H9 (cell line): ENCODE measurements around the gene VRK2. TPM values are rescaled to one million over a fixed set of nuclear protein-coding genes. Genes with fewer than 3 reads are reported as not detected.

ENCODE experiments used
- DNase-seq: peaks from one replicate; pipeline ENCODE4 v3.0.0-alpha.2; 2017
- H2AFZ ChIP-seq: one replicate; pipeline ENCODE4 v1.6.1; 2013; ENCODE audit warnings: mild to moderate bottlenecking, low read length, control low read depth, moderate library complexity
- H2AK5ac ChIP-seq: 2 replicates; pipeline ENCODE4 v1.6.1; 2013; ENCODE audit warnings: low read length, control low read depth, mixed read lengths; ENCODE audit not compliant: insufficient read length
- H2BK120ac ChIP-seq: one replicate; pipeline ENCODE4 v1.6.1; 2013; ENCODE audit warnings: low read depth, mild to moderate bottlenecking, low read length, control low read depth, inconsistent platforms; ENCODE audit not compliant: poor library complexity, severe bottlenecking
- H2BK12ac ChIP-seq: 2 replicates; pipeline ENCODE4 v1.6.1; 2013; ENCODE audit warnings: low read length, control low read depth, mixed read lengths, low read depth; ENCODE audit not compliant: insufficient read length
- H2BK15ac ChIP-seq: 2 replicates; pipeline ENCODE4 v1.6.1; 2013; ENCODE audit warnings: low read depth, low read length, control low read depth
- H2BK20ac ChIP-seq: one replicate; pipeline ENCODE4 v1.6.1; 2013; ENCODE audit warnings: low read depth, mild to moderate bottlenecking, low read length, control low read depth, inconsistent platforms; ENCODE audit not compliant: poor library complexity, severe bottlenecking
- H2BK5ac ChIP-seq: 2 replicates; pipeline ENCODE4 v1.6.1; 2013; ENCODE audit warnings: low read length, control low read depth, mixed read lengths; ENCODE audit not compliant: insufficient read length
- H3K14ac ChIP-seq: 2 replicates; pipeline ENCODE4 v1.6.1; 2013; ENCODE audit warnings: low read length, control low read depth; ENCODE audit not compliant: insufficient read depth
- H3K18ac ChIP-seq: 2 replicates; pipeline ENCODE4 v1.6.1; 2013; ENCODE audit warnings: low read depth, mild to moderate bottlenecking, mixed read lengths, low read length, control low read depth; ENCODE audit not compliant: insufficient read length
- H3K23ac ChIP-seq: 2 replicates; pipeline ENCODE4 v1.6.1; 2013; ENCODE audit warnings: low read length, control low read depth, mixed read lengths, low read depth; ENCODE audit not compliant: insufficient read length
- H3K23me2 ChIP-seq: 2 replicates; pipeline ENCODE4 v1.6.1; 2013; ENCODE audit warnings: low read depth, mild to moderate bottlenecking, mixed read lengths, low read length, control low read depth; ENCODE audit not compliant: insufficient read length, poor library complexity, severe bottlenecking
- H3K27ac ChIP-seq: 2 replicates; pipeline ENCODE4 v1.5.1; 2013; ENCODE audit warnings: low read length, control low read depth, mixed read lengths, low read depth; ENCODE audit not compliant: insufficient read length
- H3K27me3 ChIP-seq: 2 replicates; pipeline ENCODE4 v1.6.1; 2013; ENCODE audit warnings: low read length, control low read depth, inconsistent platforms; ENCODE audit not compliant: insufficient read depth
- H3K4ac ChIP-seq: 2 replicates; pipeline ENCODE4 v1.6.1; 2013; ENCODE audit warnings: low read depth, mild to moderate bottlenecking, control low read depth, inconsistent platforms, low read length, moderate library complexity
- H3K4me1 ChIP-seq: 2 replicates; pipeline ENCODE4 v1.6.1; 2013; ENCODE audit warnings: low read length, control low read depth, inconsistent platforms; ENCODE audit not compliant: insufficient read depth
- H3K4me2 ChIP-seq: 2 replicates; pipeline ENCODE4 v1.6.1; 2013; ENCODE audit warnings: low read length, control low read depth, mixed read lengths; ENCODE audit not compliant: insufficient read length, insufficient read depth
- H3K56ac ChIP-seq: 2 replicates; pipeline ENCODE4 v1.6.1; 2013; ENCODE audit warnings: low read depth, mild to moderate bottlenecking, mixed read lengths, low read length, control low read depth; ENCODE audit not compliant: insufficient read length
- H3K79me1 ChIP-seq: 2 replicates; pipeline ENCODE4 v1.6.1; 2013; ENCODE audit warnings: low read depth, mild to moderate bottlenecking, moderate library complexity, low read length, control low read depth, inconsistent platforms; ENCODE audit not compliant: insufficient read depth, poor library complexity, severe bottlenecking
- H3K79me2 ChIP-seq: 2 replicates; pipeline ENCODE4 v1.6.1; 2013; ENCODE audit warnings: low read length, control low read depth, inconsistent platforms; ENCODE audit not compliant: insufficient read depth
- H3K9ac ChIP-seq: 2 replicates; pipeline ENCODE4 v1.6.1; 2013; ENCODE audit warnings: low read length, control low read depth, mixed read lengths; ENCODE audit not compliant: insufficient read length; ENCODE audit errors: extremely low read depth
- H3K9me3 ChIP-seq: one replicate; pipeline ENCODE4 v1.6.1; 2013; ENCODE audit warnings: low read depth, low read length, inconsistent platforms; ENCODE audit not compliant: control insufficient read depth
- H3T11ph ChIP-seq: one replicate; pipeline ENCODE4 v1.6.1; 2013; ENCODE audit warnings: mild to moderate bottlenecking, low read length, control low read depth, inconsistent platforms
- H4K20me1 ChIP-seq: one replicate; pipeline ENCODE4 v1.6.1; 2013; ENCODE audit not compliant: control insufficient read depth, insufficient read length, insufficient read depth
- H4K5ac ChIP-seq: 2 replicates; pipeline ENCODE4 v1.6.1; 2013; ENCODE audit warnings: low read depth, mild to moderate bottlenecking, mixed read lengths, low read length, control low read depth; ENCODE audit not compliant: insufficient read length
- H4K8ac ChIP-seq: replicated peaks from 2 replicates; pipeline ENCODE4 v1.6.1; 2013; ENCODE audit warnings: low read length, control low read depth, mixed read lengths, low read depth; ENCODE audit not compliant: insufficient read length
- H4K91ac ChIP-seq: 2 replicates; pipeline ENCODE4 v1.6.1; 2013; ENCODE audit warnings: low read depth, mild to moderate bottlenecking, moderate library complexity, mixed read lengths, low read length, control low read depth; ENCODE audit not compliant: insufficient read length
- H3K27ac Mint-ChIP-seq, 3 experiments: 2 replicates in 2 of 3; 3 replicates in 1 of 3; pipeline ENCODE4 v1.8.0; 2020 to 2021; ENCODE audit warnings: mixed read lengths in 3 of 3, mild to moderate bottlenecking in 1 of 3, moderate library complexity in 1 of 3
- H3K27me3 Mint-ChIP-seq: 2 replicates; pipeline ENCODE4 v1.8.0; 2021; ENCODE audit warnings: low read depth, mild to moderate bottlenecking, moderate library complexity, mixed read lengths
- H3K36me3 Mint-ChIP-seq, 3 experiments: 2 replicates in 2 of 3; 3 replicates in 1 of 3; pipeline ENCODE4 v1.8.0; 2020 to 2021; ENCODE audit warnings: low read depth in 3 of 3, mixed read lengths in 3 of 3; ENCODE audit not compliant: insufficient read depth in 1 of 3
- H3K4me1 Mint-ChIP-seq, 2 experiments: 2 replicates each; pipeline ENCODE4 v1.8.0; 2020; ENCODE audit warnings: mixed read lengths in 2 of 2
- H3K4me3 Mint-ChIP-seq, 2 experiments: 2 replicates in 1 of 2; 3 replicates in 1 of 2; pipeline ENCODE4 v1.8.0; 2020 to 2021; ENCODE audit warnings: mild to moderate bottlenecking in 2 of 2, mixed read lengths in 2 of 2, moderate library complexity in 1 of 2
- H3K9me3 Mint-ChIP-seq, 2 experiments: 2 replicates in 1 of 2; 3 replicates in 1 of 2; pipeline ENCODE4 v1.8.0; 2020; ENCODE audit warnings: mild to moderate bottlenecking in 2 of 2, mixed read lengths in 2 of 2, moderate library complexity in 1 of 2
- WGBS: extraction: QIAGEN DNeasy Blood & Tissue Kit; methylation state at CpG from one replicate; pipeline ENCODE4 v1.1.7; 2013; ENCODE audit warnings: missing lambda C conversion rate, low lambda C conversion rate, mixed read lengths; ENCODE audit not compliant: insufficient read length; ENCODE audit errors: extremely low coverage; 5-methylcytosine and 5-hydroxymethylcytosine counted together
- total RNA-seq: library from RNA; stranded (reverse); gene quantifications from 2 replicates; pipeline ENCODE4 v1.2.1, GENCODE V29; 2021
- TF ChIP-seq, protein P1 (sequence below): fragments of 200-600 bp; sonication (generic); conservative IDR thresholded peaks from 3 replicates; pipeline ENCODE4 v1.8.0; 2021; ENCODE audit warnings: antibody characterized with exemption, mild to moderate bottlenecking

Gene VRK2
- total RNA-seq, 1 experiment from 2014 or later, result 23.8 TPM

GRCh38 chr2:58063641-58064040 lies 17.0 kb downstream of the VRK2 start:
- Histone ChIP-seq H3T11ph (no peak overlapping the region), H3K4me2 (no peak overlapping the region), H3K27me3 (no peaks in the 10 kb centered on the region), H3K14ac (no peak overlapping the region), H2AFZ (no peak overlapping the region), H2AK5ac (no peak overlapping the region), H2BK15ac (no peak overlapping the region), H3K18ac (no peak overlapping the region), H4K5ac (no peak overlapping the region), H3K79me2 (no peaks in the 10 kb centered on the region), H3K9ac (no peak overlapping the region), H3K23ac (no peak overlapping the region), H3K27ac (no peak overlapping the region), H3K4me1 (no peaks in the 10 kb centered on the region), H4K91ac (no peak overlapping the region), H3K79me1 (no peaks in the 10 kb centered on the region), H4K20me1 (no peaks in the 10 kb centered on the region), H3K56ac (no peak overlapping the region), H3K9me3 (no peaks in the 10 kb centered on the region), H2BK12ac (no peak overlapping the region), H3K4ac (no peak overlapping the region), H2BK20ac (no peak overlapping the region), H2BK5ac (no peak overlapping the region), H3K23me2 (no peaks in the 10 kb centered on the region), H4K8ac (no peak overlapping the region), H2BK120ac (no peak overlapping the region)
- TF ChIP-seq, protein P1, sequence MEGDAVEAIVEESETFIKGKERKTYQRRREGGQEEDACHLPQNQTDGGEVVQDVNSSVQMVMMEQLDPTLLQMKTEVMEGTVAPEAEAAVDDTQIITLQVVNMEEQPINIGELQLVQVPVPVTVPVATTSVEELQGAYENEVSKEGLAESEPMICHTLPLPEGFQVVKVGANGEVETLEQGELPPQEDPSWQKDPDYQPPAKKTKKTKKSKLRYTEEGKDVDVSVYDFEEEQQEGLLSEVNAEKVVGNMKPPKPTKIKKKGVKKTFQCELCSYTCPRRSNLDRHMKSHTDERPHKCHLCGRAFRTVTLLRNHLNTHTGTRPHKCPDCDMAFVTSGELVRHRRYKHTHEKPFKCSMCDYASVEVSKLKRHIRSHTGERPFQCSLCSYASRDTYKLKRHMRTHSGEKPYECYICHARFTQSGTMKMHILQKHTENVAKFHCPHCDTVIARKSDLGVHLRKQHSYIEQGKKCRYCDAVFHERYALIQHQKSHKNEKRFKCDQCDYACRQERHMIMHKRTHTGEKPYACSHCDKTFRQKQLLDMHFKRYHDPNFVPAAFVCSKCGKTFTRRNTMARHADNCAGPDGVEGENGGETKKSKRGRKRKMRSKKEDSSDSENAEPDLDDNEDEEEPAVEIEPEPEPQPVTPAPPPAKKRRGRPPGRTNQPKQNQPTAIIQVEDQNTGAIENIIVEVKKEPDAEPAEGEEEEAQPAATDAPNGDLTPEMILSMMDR, result no peak
- no CpG with 5 or more reads among the region's 2 CpGs for WGBS
- H3K27ac Mint-ChIP-seq, result peak overlapping the region in 2 of 3 experiments; percentile 1 to 3; a peak in 1 of 7 replicates
- H3K9me3 Mint-ChIP-seq, result no peaks in the 10 kb centered on the region
- H3K27me3 Mint-ChIP-seq, result no peaks in the 10 kb centered on the region
- peaks cover 4 to 6% of the 10 kb centered on the region in 2 experiments; a peak in 3 of 4 replicates for H3K4me1 Mint-ChIP-seq
- peaks cover 0 to 7% (median 5%) of the 10 kb centered on the region in 3 experiments; a peak in 4 of 7 replicates for H3K36me3 Mint-ChIP-seq
- DNase-seq, result no peak
- no peak overlapping the region for H3K4me3 Mint-ChIP-seq
